ENCODE measurements around the gene UCKL1. TPM values are rescaled to one million over a fixed set of nuclear protein-coding genes. Genes with fewer than 3 reads are reported as not detected.

Gene UCKL1
- total RNA-seq, 1 donor from 2014 or later: 10.8 TPM

GRCh38 chr20:63941282-63942081 lies 14.7 kb downstream of the UCKL1 start:
- Histone ChIP-seq H3K79me2 (ENCODE audit: low read depth) (no peaks in the 10 kb centered on the region), H3K36me3 (no peaks in the 10 kb centered on the region), H2AFZ (replicated peaks) (no peak overlapping the region), H3K4me2 (peak overlapping the region; percentile 49), H4K20me1 (ENCODE audit: low read depth) (peaks cover 45% of the 10 kb centered on the region), H3K4me1 (no peaks in the 10 kb centered on the region), H3F3A (ENCODE audit: low read depth) (peaks cover 18% of the 10 kb centered on the region), H3K9ac (no peak overlapping the region), H3K9me3 (ENCODE audit: low read depth) (no peaks in the 10 kb centered on the region), H3K4me3 (no peak overlapping the region), H3K27me3 (no peaks in the 10 kb centered on the region), H3K27ac (no peak overlapping the region)
- Mint-ChIP-seq H3K36me3 (peaks cover 7% of the 10 kb centered on the region), H3K4me3 (no peak overlapping the region), H3K27ac (no peak overlapping the region), H3K9me3 (no peaks in the 10 kb centered on the region), H3K27me3 (ENCODE audit: insufficient read depth, low read depth) (peaks cover 10% of the 10 kb centered on the region), H3K4me1 (peaks cover 3% of the 10 kb centered on the region)
- no peak for TF ChIP-seq EZH2 (IDR thresholded peaks at IDR 0.05)
- TF ChIP-seq, protein P1, sequence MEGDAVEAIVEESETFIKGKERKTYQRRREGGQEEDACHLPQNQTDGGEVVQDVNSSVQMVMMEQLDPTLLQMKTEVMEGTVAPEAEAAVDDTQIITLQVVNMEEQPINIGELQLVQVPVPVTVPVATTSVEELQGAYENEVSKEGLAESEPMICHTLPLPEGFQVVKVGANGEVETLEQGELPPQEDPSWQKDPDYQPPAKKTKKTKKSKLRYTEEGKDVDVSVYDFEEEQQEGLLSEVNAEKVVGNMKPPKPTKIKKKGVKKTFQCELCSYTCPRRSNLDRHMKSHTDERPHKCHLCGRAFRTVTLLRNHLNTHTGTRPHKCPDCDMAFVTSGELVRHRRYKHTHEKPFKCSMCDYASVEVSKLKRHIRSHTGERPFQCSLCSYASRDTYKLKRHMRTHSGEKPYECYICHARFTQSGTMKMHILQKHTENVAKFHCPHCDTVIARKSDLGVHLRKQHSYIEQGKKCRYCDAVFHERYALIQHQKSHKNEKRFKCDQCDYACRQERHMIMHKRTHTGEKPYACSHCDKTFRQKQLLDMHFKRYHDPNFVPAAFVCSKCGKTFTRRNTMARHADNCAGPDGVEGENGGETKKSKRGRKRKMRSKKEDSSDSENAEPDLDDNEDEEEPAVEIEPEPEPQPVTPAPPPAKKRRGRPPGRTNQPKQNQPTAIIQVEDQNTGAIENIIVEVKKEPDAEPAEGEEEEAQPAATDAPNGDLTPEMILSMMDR (IDR thresholded peaks at IDR 0.05): no peak
- no peak for TF ChIP-seq EZH2phosphoT487 (IDR thresholded peaks at IDR 0.05)
- DNase-seq (ENCODE audit: low spot score): peak; percentile 63

DNA sequence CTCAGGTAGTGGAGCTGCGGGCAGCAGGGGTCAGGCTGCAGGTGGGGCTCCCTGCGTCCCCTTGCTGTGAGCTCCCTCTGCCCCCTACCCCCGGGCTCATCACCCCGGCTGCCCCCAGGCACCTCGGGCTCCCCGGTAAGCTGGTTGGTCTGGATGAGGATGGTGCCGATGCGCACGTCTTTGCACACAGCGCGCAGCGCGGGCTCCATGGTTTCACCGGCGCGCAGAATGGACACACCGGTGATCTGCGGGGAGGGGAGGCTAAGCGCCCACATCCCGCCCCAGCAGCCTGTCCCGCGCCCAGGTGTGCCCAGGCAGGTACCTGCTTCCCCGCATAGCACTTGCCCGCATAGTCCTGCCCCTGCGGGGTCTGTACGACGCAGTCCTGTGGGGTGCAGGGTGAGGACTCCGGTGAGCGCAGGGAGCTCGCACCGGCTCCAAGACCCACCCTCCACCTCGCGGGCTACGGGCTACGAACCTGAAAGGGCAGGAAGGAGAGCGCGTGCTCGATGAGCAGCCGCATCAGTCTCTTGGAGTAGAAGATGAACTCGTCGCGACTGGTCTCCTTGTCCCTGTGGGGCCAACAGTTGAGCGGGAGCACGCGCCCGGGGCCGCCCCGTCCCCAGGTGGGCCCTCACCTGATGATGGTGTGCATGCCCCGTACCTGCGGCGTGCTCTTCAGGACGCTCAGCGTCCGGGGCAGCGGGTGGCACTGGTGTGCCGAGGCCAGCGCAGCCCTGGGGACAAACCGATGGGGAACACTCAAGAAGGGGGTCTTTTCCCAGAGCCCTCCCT lies 15.5 kb downstream of the UCKL1 start:
- Histone ChIP-seq H3K4me2 (peak overlapping the region; percentile 49), H3K4me1 (no peaks in the 10 kb centered on the region), H3K9me3 (ENCODE audit: low read depth) (no peaks in the 10 kb centered on the region), H3K36me3 (no peaks in the 10 kb centered on the region), H3K79me2 (ENCODE audit: low read depth) (no peaks in the 10 kb centered on the region), H3K27me3 (no peaks in the 10 kb centered on the region), H3F3A (ENCODE audit: low read depth) (peaks cover 18% of the 10 kb centered on the region), H3K27ac (no peak overlapping the region), H4K20me1 (ENCODE audit: low read depth) (peaks cover 45% of the 10 kb centered on the region), H3K9ac (no peak overlapping the region), H3K4me3 (no peak overlapping the region), H2AFZ (replicated peaks) (no peak overlapping the region)
- peaks cover 9% of the 10 kb centered on the region for H3K27me3 Mint-ChIP-seq (ENCODE audit: insufficient read depth, low read depth)
- no peak overlapping the region for H3K4me3 Mint-ChIP-seq
- TF ChIP-seq, protein P1 (IDR thresholded peaks at IDR 0.05): no peak
- TF ChIP-seq EZH2phosphoT487 (IDR thresholded peaks at IDR 0.05) (no peak), EZH2 (IDR thresholded peaks at IDR 0.05) (no peak)
- peaks cover 5% of the 10 kb centered on the region for H3K4me1 Mint-ChIP-seq
- no peak for DNase-seq (ENCODE audit: low spot score)
- no peaks in the 10 kb centered on the region for H3K9me3 Mint-ChIP-seq
- H3K27ac Mint-ChIP-seq: no peak overlapping the region
- H3K36me3 Mint-ChIP-seq: peaks cover 14% of the 10 kb centered on the region

GRCh38 chr20:63940071-63940471 lies 16.1 kb downstream of the UCKL1 start:
- Histone ChIP-seq H3K9ac (no peak overlapping the region), H4K20me1 (ENCODE audit: low read depth) (peaks cover 48% of the 10 kb centered on the region), H3K4me2 (no peak overlapping the region), H3K79me2 (ENCODE audit: low read depth) (no peaks in the 10 kb centered on the region), H3K36me3 (no peaks in the 10 kb centered on the region), H3K4me3 (no peak overlapping the region), H3K27me3 (no peaks in the 10 kb centered on the region), H3K27ac (no peak overlapping the region), H3F3A (ENCODE audit: low read depth) (peaks cover 18% of the 10 kb centered on the region), H2AFZ (replicated peaks) (no peak overlapping the region), H3K4me1 (no peaks in the 10 kb centered on the region), H3K9me3 (ENCODE audit: low read depth) (no peaks in the 10 kb centered on the region)
- no peak for DNase-seq (ENCODE audit: low spot score)
- Mint-ChIP-seq H3K4me1 (peaks cover 5% of the 10 kb centered on the region), H3K27me3 (ENCODE audit: insufficient read depth, low read depth) (peaks cover 7% of the 10 kb centered on the region), H3K27ac (no peak overlapping the region), H3K36me3 (peaks cover 16% of the 10 kb centered on the region), H3K4me3 (no peak overlapping the region), H3K9me3 (no peaks in the 10 kb centered on the region)
- TF ChIP-seq EZH2phosphoT487 (IDR thresholded peaks at IDR 0.05) (no peak), EZH2 (IDR thresholded peaks at IDR 0.05) (no peak)
- TF ChIP-seq, protein P1 (IDR thresholded peaks at IDR 0.05): no peak

All from neural progenitor cell (in vitro differentiated cells).